ENCODE results near the gene PC.

DNA sequence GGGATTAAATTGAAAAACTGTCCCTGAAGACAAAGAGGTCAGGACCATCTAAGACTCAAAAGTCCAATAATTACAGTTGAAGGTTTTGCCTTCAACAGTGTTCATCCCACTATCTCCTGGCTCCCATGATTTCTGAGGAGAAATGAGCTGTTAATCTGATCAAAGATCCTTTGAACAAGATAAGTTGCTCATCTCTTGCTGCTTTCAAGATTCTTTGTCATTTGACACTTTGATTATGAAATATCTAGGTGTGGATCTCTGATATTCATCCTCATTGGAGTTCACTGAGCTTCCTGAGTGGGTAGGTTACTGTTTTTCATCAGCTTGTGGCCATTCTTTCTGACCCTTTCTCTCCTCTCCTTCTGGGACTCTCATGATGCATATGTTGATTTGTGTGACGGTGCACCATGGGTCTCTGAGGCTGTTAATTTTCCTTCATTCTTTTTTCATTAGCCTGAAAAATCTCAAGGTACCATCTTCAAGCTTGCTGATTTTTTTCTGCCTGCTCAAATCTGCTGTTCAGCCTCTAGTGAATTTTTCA is 20.9 kb downstream of the PC start:
- TF ChIP-seq CTCF (IDR thresholded peaks at IDR 0.05 in 8 of 11, conservative IDR thresholded peaks at IDR 0.05 in 3 of 11) = no peak
- no peak for TF ChIP-seq POLR2A (IDR thresholded peaks at IDR 0.05)
- no peak for TF ChIP-seq POLR2AphosphoS5 (IDR thresholded peaks at IDR 0.05)
